ENCODE data around the gene TNFRSF21.
"Not testable (repeated sequence)": the region's sequence is repeated elsewhere in the genome, so short reads cannot be mapped to it uniquely, and the experiment has no call there.

Gene TNFRSF21

GRCh38 chr6:47248446-47248845, 61.3 kb downstream of the TNFRSF21 start:
- DNase-seq, result no peak

GRCh38 chr6:47247227-47247797, 62.4 kb downstream of the TNFRSF21 start:
- DNase-seq, result no peak

- DNase-seq, result no peak
These were observed 63.2 kb downstream of the TNFRSF21 start for GRCh38 chr6:47246551-47246950.

- no peak for DNase-seq
These were observed 63.8 kb downstream of the TNFRSF21 start for GRCh38 chr6:47245745-47246371.

DNA sequence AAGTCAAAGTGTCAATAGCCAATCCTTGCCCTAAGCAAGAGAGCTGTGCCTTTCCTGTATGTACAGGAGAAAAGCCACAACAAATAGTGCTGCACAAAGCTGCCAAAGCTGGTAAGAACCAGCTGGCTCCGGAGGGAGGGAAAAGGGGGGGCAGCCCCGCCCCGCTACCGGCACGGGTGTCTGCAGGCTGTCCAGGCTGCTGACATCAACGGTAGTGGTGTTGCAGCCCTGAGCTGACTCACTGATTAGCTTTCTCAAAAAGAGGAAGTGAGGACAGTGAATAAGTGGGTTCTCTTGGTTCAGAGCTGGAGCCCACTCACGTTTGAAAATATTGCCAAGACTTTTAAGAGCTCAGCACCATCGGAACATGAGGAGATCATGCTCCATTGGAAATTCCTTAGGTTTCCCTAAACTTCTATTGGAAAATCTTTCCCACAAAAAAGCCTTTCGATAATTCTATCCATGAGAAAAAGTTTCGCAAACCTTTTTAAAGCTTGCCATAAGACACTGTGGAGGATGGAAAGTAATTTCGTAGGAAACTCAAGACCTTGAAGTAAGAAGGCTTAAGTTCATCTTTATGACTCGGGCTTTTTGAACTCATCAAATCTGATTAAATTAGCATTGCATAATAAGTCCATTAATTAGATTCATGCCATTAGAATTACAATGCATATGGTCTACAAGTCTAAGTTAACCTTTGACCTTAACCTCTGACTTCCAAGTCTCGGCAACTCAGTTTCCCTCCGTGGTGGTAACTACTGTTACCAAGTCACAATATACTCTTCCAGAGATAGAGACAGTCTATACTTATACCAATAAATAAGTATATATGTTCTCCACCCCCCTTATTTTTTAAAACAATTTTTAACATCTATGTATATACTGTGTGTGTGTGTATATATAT, 67.0 kb downstream of the TNFRSF21 start:
- DNase-seq, result peak; percentile 2 to 23

DNA sequence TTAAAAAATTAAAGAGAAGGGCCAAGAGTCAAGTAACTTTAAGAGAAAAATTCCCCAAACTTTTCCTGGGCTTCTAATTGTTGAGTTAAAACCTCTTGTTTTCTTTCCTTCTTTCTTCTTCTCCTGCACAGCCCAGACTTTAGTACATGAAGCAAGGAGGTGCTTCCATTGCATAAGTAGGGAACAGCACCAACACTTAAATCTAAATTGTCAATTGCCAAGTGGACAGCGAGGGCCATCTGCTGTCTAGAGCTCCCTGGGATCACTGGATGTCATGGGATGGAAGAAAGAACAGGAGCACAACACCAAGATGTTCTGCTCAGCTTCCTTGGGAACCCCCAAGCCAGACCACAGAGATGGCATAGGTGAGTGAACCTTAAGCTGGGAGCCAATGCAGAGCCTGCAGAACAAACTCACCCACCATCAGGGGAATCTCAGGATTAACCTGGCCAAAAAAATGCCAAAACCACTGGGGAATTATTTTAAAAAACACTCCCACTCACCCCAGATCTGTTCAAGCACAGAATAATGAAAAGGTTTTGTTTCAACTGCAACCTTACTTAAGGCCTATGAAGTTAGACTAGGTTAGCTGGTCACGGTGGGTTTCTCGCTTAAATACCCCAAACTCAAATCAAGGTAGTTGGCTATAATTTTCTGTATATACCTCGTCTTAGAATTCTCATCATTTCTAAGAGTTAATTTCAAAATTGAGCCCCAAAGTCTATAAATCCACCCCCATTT, 67.8 kb downstream of the TNFRSF21 start:
- DNase-seq, result no peak

GRCh38 chr6:47240277-47240890, 69.3 kb downstream of the TNFRSF21 start:
- no peak for DNase-seq

GRCh38 chr6:47239546-47239945, 70.2 kb downstream of the TNFRSF21 start:
- no peak for DNase-seq

GRCh38 chr6:47238456-47238995, 71.2 kb downstream of the TNFRSF21 start:
- DNase-seq, result no peak

- no peak for DNase-seq
These were observed 72.5 kb downstream of the TNFRSF21 start for GRCh38 chr6:47237196-47237595.

- no peak for DNase-seq
These were observed 73.5 kb downstream of the TNFRSF21 start for GRCh38 chr6:47235964-47236760.

GRCh38 chr6:47235421-47235820, 74.3 kb downstream of the TNFRSF21 start:
- no peak for DNase-seq

DNA sequence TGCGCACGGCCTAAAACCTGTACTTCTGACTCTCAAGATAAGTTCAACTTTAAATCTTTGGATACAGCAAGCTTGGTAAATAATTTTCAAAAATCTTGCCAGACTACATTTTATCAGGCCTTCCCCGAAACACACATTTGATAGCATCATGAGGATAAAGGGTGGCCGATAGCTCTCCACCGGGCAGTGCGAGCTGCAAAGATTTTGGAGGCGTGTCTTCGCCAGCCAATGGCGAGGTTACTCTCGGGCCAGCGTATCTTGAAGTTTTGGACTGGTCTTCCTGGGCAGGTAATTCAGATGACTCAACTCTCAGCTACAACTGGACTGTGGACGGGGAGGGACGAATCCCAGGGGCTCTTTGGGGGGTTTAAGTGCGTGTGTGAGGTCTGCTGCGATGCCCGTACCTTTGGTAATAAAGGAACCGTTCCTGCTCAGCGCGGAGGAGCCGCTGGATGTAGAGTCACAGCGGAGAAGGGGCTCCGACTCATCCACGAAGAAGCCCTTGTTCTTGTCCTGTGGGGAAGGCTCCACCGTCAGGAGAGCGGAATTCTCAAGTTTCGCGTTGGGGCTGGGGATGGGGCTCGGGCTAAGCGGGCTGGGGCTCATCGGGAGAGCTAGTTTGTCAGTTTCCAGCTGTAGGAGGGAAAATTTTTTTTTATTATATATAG, 75.3 kb downstream of the TNFRSF21 start:
- DNase-seq, result no peak

DNA sequence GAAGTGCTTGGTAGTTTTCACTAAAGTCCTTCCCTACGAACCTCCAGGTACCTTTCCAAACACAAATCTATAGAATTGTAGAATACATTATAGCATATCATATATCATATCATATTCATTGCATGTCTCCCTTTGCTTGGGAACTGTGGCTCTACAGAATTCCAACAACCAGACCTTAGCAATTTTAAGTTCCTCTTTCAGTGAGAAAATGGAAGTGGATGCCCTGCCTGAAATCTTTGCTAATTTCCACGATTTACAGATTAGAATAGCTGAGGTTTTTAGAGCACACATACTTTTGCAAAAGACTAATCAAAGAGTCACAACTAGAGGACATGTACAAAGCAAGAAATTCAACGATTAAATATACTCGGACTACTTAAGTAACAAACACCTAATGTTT, 78.6 kb downstream of the TNFRSF21 start:
- no peak for DNase-seq

- DNase-seq, result no peak
These were observed 79.1 kb downstream of the TNFRSF21 start for GRCh38 chr6:47230579-47230978.

DNA sequence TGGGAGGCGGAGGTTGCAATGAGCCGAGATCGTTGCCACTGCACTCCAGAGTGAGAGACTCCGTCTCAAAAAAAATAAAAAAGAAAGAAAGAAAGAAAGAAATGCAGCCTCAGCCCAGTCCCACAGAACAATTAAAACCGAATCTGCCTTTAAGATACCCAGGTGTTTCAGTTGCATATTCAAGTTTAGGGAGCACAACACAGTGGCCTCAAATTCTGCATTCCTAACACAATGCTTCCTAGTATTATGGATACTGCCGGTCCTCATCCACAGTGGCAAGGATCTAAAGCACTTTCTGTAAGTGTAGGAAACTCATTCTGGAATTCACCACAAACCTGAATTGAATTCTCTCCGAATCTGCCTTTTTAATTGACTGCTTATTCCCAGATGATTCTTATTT, 80.5 kb downstream of the TNFRSF21 start:
- DNase-seq, result no peak

- DNase-seq, result not testable (repeated sequence)
These were observed 81.6 kb downstream of the TNFRSF21 start for GRCh38 chr6:47228093-47228492.

DNA sequence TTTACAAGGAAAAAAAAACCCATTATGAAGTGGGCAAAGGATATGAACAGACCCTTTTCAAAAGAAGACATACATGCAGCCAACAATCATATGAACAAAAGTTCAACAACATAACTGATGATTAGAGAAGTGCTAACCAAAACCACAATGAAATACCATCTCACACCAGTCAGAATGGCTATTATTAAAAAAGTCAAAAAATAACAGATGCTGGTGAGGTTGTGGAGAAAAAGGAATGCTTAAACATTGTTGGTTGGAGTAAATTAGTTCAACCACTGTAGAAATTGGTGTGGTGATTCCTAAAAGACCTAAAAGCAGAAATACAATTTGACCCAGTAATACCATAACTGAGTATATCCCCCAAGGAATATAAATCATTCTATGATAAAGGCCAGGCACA, 86.5 kb downstream of the TNFRSF21 start:
- DNase-seq, result not testable (repeated sequence)

DNA sequence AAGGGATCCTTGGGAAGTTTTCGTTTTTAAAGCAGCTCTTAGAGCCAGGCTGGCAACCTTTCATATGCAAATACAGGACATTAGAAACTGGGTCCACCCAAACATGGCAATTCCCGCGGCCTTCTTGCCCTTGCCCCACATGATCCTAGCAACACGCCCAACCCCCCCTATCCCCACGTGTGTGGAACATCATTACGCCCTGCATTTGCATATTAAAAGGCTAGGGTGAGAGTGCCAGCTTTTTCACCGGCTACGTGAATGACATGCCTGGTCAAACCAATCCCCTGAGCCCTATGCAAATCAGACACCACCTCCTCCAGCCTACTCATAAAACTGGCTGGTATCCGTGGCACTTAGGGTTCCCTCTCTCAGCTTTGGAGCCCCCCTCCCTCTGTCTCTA, 88.1 kb downstream of the TNFRSF21 start:
- no peak for DNase-seq

GRCh38 chr6:47209632-47210031, 100.1 kb downstream of the TNFRSF21 start:
- no peak for DNase-seq

- no peak for DNase-seq
These were observed 102.4 kb downstream of the TNFRSF21 start for GRCh38 chr6:47207261-47207660.

Measured in stimulated activated CD4-positive, alpha-beta T cell treated with anti-CD3 and anti-CD28 coated beads, Interleukin-2, amount 100 ng/mL, for 48 hours (primary cell).